Left ventricle myocardium inferior (tissue), 1 donor: ENCODE measurements around the gene LPXN. TPM values are rescaled to one million over a fixed set of nuclear protein-coding genes. Genes with fewer than 3 reads are reported as not detected.
"Not testable (repeated sequence)": the region's sequence is repeated elsewhere in the genome, so short reads cannot be mapped to it uniquely, and the experiment has no call there.

Source experiments
- DNase-seq: peaks from one replicate; pipeline ENCODE4 v3.0.0-alpha.2; 2020
- H3K27ac ChIP-seq: fragments of 200-600 bp; replicated peaks from 2 replicates; pipeline ENCODE4 v1.8.0; 2021
- H3K27me3 ChIP-seq: fragments of 200-600 bp; 2 replicates; pipeline ENCODE4 v1.8.0; 2021; ENCODE audit warnings: low read depth
- H3K36me3 ChIP-seq: fragments of 200-600 bp; 2 replicates; pipeline ENCODE4 v1.8.0; 2021
- H3K4me1 ChIP-seq: fragments of 200-600 bp; 2 replicates; pipeline ENCODE4 v1.8.0; 2021
- H3K4me3 ChIP-seq: fragments of 200-600 bp; 2 replicates; pipeline ENCODE4 v1.8.0; 2021; ENCODE audit warnings: mild to moderate bottlenecking, moderate library complexity
- H3K9me3 ChIP-seq: fragments of 200-600 bp; replicated peaks from 2 replicates; pipeline ENCODE4 v1.8.0; 2021
- CTCF ChIP-seq: fragments of 200-600 bp; IDR thresholded peaks from 2 replicates; pipeline ENCODE4 v1.8.0; 2021; ENCODE audit warnings: antibody characterized with exemption, mild to moderate bottlenecking, borderline replicate concordance
- intact Hi-C: fragments of 100-400 bp; cut with micrococcal nuclease; formaldehyde crosslinking; loops from one replicate; pipeline ENCODE4 v1.11.0; 2022
- total RNA-seq: library from RNA; stranded (reverse); fragmentation: NEBNext Ultra II Directional; extraction: Animal tissue kit (Norgen Biotek cat#: 25700); gene quantifications from one replicate; pipeline ENCODE4 v1.2.1, GENCODE V29; 2021
- donor health status: DM: no; HTN: yes; CAD: no; lungs with severe emphysema.

The LPXN gene
- total RNA-seq, 1 donor from 2014 or later, result 4.4 TPM

- peaks cover 59% of the 10 kb centered on the region for H3K4me1 ChIP-seq
- peak overlapping the region; percentile 23 for H3K4me3 ChIP-seq
- H3K27ac ChIP-seq, result peak overlapping the region; percentile 51
These were observed 775 bp downstream of the LPXN start for GRCh38 chr11:58574881-58575280.

GRCh38 chr11:58573451-58574104 is 2.1 kb downstream of the LPXN start:
- Histone ChIP-seq H3K9me3 (no peaks in the 10 kb centered on the region), H3K27ac (peak overlapping the region; percentile 51), H3K27me3 (no peaks in the 10 kb centered on the region), H3K4me1 (peaks cover 50% of the 10 kb centered on the region), H3K4me3 (no peak overlapping the region), H3K36me3 (peaks cover 17% of the 10 kb centered on the region)
- peak; percentile 47 for DNase-seq
- no peak for TF ChIP-seq CTCF
- intact Hi-C loops, result no loop called here

More at GRCh38 chr11:58574881-58575280, 775 bp downstream of the LPXN start:
- peaks cover 4% of the 10 kb centered on the region for H3K36me3 ChIP-seq
- H3K9me3 ChIP-seq, result no peaks in the 10 kb centered on the region
- TF ChIP-seq CTCF, result no peak
- intact Hi-C loops, result no loop called here
- no peak for DNase-seq
- H3K27me3 ChIP-seq, result no peaks in the 10 kb centered on the region

GRCh38 chr11:58572906-58573305 is 2.8 kb downstream of the LPXN start:
- H3K27me3 ChIP-seq, H3K9me3 ChIP-seq, H3K4me3 ChIP-seq, intact Hi-C loops, DNase-seq: not testable (repeated sequence)
- H3K36me3 ChIP-seq, result peaks cover 21% of the 10 kb centered on the region
- H3K27ac ChIP-seq, result peak overlapping the region; percentile 51
- H3K4me1 ChIP-seq, result peaks cover 50% of the 10 kb centered on the region

GRCh38 chr11:58567889-58568512 is 7.7 kb downstream of the LPXN start:
- Histone ChIP-seq H3K4me1 (peaks cover 3% of the 10 kb centered on the region), H3K27ac (no peak overlapping the region), H3K9me3 (no peaks in the 10 kb centered on the region), H3K27me3 (no peaks in the 10 kb centered on the region), H3K4me3 (no peak overlapping the region), H3K36me3 (peaks cover 50% of the 10 kb centered on the region)
- peak; percentile 79 for TF ChIP-seq CTCF
- peak; percentile 30 for DNase-seq
- intact Hi-C loops, result no loop called here

GRCh38 chr11:58564231-58564630 is 11.4 kb downstream of the LPXN start:
- no peaks in the 10 kb centered on the region for H3K27me3 ChIP-seq
- no peak for TF ChIP-seq CTCF
- no peak for DNase-seq
- H3K27ac ChIP-seq, result no peak overlapping the region
- intact Hi-C loops, result no loop called here
- H3K9me3 ChIP-seq, result no peaks in the 10 kb centered on the region
- H3K4me3 ChIP-seq, result no peak overlapping the region
- peaks cover 65% of the 10 kb centered on the region for H3K36me3 ChIP-seq
- no peaks in the 10 kb centered on the region for H3K4me1 ChIP-seq

GRCh38 chr11:58562375-58562800 is 13.3 kb downstream of the LPXN start:
- TF ChIP-seq CTCF, result no peak
- intact Hi-C loops, result no loop called here
- Histone ChIP-seq H3K4me1 (no peaks in the 10 kb centered on the region), H3K27me3 (no peaks in the 10 kb centered on the region), H3K9me3 (no peaks in the 10 kb centered on the region), H3K27ac (no peak overlapping the region), H3K36me3 (peaks cover 51% of the 10 kb centered on the region), H3K4me3 (no peak overlapping the region)
- no peak for DNase-seq
